ENCODE data around the gene ERCC3. TPM values are rescaled to one million over a fixed set of nuclear protein-coding genes. Genes with fewer than 3 reads are reported as not detected.
"Not testable (repeated sequence)": the region's sequence is repeated elsewhere in the genome, so short reads cannot be mapped to it uniquely, and the experiment has no call there.

ERCC3 gene
- total RNA-seq, 2 experiments from 2014 or later, result 50.0 to 51.9 TPM

DNA sequence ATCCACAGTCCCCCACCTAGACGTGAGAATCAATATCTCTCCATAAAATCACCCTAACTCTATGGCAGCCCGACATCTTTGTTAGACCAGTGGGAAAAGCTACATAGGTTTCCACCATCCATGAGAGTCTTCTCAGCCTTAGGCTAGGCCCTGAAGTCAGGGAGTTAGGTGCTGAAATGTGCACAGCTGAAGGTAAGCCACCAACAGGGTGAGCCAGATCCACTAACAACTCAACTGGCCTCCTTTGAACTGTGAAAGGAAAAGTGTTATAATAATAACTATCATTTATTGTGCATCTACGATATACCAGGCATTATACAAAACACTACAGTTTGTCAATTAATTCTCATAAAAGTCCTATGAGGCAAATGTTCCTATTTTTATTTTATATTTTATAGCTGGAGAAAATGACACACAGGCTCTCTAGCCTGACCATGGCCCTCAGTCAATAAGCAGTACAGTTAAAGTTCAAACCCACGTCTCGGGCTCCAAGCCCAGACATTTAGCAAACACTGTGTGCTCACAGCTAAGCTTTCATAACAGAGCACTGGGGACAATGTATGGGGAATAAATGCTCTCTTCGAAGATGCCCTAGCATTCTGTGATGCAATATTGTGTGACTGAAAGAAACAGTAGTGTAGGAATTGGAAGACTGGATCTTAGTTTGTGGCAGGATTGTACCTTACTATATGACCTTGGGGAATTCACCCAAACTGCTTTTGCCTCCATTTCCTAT is 62.6 kb downstream of the ERCC3 start:
- Mint-ChIP-seq H3K27me3 (peaks cover 12% of the 10 kb centered on the region), H3K9me3 (peaks cover 4% of the 10 kb centered on the region), H3K27ac (no peak overlapping the region), H3K4me3 (no peak overlapping the region), H3K36me3 (ENCODE audit: low read depth) (no peaks in the 10 kb centered on the region), H3K4me1 (peaks cover 7% of the 10 kb centered on the region)
- CTCF ChIA-PET, result no interaction called here
- no peak for DNase-seq
- POLR2A ChIA-PET, result no interaction called here

DNA sequence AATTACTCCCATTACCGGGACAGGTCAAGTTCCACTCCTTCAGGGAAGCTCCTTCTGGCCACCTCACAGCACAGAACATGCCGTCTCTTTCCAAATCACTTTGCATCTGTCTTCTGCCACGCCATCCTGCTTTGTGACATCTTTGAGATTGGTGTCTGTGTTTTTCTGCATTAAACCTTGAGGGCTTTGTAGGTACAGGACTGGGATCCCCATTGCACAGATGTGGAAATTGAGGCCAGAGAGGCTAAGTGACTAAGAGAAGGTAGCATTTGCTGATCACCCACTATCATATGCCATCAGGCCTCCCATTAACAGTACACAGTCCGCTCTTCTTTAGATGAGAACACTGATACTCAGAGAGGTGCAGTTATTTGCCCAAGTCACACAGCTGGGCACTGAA is 64.4 kb downstream of the ERCC3 start:
- Mint-ChIP-seq H3K27ac (no peak overlapping the region), H3K36me3 (ENCODE audit: low read depth) (no peaks in the 10 kb centered on the region), H3K27me3 (peaks cover 23% of the 10 kb centered on the region), H3K4me1 (peaks cover 13% of the 10 kb centered on the region), H3K9me3 (peaks cover 4% of the 10 kb centered on the region), H3K4me3 (no peak overlapping the region)
- CTCF ChIA-PET, result no interaction called here
- no peak for DNase-seq
- POLR2A ChIA-PET, result no interaction called here

DNA sequence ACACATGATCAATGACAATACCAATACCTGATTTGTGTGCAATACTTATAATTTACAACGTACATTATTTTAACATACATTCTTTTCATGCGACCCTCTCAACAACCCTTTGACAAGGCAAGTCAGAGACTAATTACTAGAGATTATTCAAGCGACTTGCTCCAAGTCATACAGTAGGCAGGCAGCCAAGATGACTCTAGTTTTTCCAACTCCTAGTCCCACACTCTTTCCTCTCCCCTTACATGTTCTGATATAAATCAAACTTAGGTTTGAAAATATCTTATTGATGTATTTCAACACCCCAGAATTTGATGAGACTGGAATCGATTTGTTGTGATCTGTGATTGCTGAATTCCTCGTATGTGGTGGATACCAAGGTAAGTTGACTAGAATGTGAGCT is 65.8 kb downstream of the ERCC3 start:
- POLR2A ChIA-PET, result no interaction called here
- H3K4me1 Mint-ChIP-seq, result peaks cover 13% of the 10 kb centered on the region
- CTCF ChIA-PET, result no interaction called here

DNA sequence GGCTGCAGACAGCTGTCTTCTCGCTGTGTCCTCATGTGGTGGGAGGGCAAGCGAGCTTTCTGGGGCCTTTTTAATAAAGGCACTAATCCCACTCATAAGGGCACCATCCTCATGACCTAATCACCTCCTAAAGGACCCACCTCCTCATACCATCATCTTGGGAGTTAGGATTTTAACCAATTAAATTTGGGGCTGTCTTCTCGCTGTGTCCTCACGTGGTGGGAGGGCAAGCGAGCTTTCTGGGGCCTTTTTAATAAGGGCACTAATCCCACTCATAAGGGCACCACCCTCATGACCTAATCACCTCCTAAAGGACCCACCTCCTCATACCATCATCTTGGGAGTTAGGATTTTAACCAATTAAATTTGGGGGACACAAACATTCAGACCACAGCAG is 66.7 kb downstream of the ERCC3 start:
- H3K9me3 Mint-ChIP-seq; H3K27ac Mint-ChIP-seq; POLR2A ChIA-PET; H3K36me3 Mint-ChIP-seq (ENCODE audit: low read depth); H3K4me3 Mint-ChIP-seq; DNase-seq: not testable (repeated sequence)
- H3K4me1 Mint-ChIP-seq, result peaks cover 13% of the 10 kb centered on the region
- CTCF ChIA-PET, result interaction anchor here (0.8 kb wide), 1 partner anchor 30 kb away, joined by 3 read pairs; no protein-coding TSS in a partner anchor
- peaks cover 38% of the 10 kb centered on the region for H3K27me3 Mint-ChIP-seq

More for the DNA sequence above, 65.8 kb downstream of the ERCC3 start:
- Mint-ChIP-seq H3K4me3 (no peak overlapping the region), H3K27ac (no peak overlapping the region), H3K27me3 (peaks cover 33% of the 10 kb centered on the region), H3K9me3 (peaks cover 4% of the 10 kb centered on the region), H3K36me3 (ENCODE audit: low read depth) (no peaks in the 10 kb centered on the region)
- no peak for DNase-seq

DNA sequence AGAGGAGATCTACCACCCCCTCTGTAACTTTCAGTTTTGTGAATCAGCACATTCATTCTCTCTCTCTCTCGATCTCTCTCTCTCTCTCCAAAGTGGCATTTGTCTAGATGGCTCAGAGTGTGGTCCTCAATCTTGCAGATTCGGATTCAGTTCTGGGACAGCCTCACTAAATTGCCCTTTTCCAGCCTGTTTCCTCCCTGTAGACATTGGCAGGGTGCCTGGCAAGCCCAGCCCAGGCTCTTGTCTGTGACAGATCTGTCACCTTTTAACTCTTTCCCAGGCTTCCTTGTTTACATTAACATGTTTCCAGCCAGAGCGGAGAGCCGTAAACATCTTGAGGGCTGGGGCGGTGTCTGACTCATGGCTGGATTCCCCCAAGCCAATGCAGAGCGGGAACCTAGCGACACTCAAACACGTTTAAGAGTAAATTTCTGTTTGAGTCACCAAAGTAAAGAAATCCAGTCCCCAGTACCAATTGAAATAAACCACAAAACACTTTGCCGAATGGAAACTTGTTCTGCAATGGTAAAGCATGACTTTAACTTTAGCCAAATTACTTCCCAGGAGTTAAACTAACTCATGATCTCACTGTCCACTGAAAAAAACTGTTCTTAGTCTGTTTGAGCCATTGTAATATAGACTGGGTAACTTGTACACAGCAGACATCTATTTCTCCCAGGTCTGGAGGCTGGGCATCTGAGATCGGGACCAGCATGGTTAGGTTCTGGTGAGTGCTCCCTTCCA is 67.3 kb downstream of the ERCC3 start:
- Mint-ChIP-seq H3K27ac (no peak overlapping the region), H3K9me3 (peaks cover 4% of the 10 kb centered on the region), H3K4me3 (no peak overlapping the region), H3K4me1 (peaks cover 13% of the 10 kb centered on the region), H3K27me3 (peaks cover 39% of the 10 kb centered on the region), H3K36me3 (ENCODE audit: low read depth) (no peaks in the 10 kb centered on the region)
- CTCF ChIA-PET, result interaction anchor here (0.8 kb wide), 1 partner anchor 29 kb away, joined by 3 read pairs; no protein-coding TSS in a partner anchor
- peak; percentile 51 for DNase-seq
- POLR2A ChIA-PET, result no interaction called here

DNA sequence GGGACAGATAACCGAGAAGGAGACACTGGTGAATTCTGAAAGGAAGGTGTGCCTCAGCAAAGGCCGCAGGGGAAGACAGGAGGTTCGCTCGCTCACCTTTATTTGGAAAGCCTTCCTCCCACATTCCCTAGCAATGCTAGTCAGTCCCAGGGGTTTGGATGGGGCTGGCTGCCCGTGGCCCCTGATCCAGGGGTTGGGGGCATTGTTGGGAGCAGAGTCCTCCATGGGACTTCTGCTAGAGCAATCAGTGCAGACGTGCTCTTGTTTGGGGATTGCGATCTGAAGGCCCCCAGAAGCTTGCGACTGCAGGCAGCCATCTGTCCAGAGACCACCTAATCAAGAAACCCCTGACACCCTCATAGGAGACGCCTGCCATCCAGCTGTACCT is 67.8 kb downstream of the ERCC3 start:
- no peak for DNase-seq
- H3K36me3 Mint-ChIP-seq (ENCODE audit: low read depth), result no peaks in the 10 kb centered on the region
- peaks cover 13% of the 10 kb centered on the region for H3K4me1 Mint-ChIP-seq
- ChIA-PET POLR2A (no interaction called here), CTCF (no interaction called here)
- no peak overlapping the region for H3K4me3 Mint-ChIP-seq
- H3K9me3 Mint-ChIP-seq, result peaks cover 4% of the 10 kb centered on the region
- H3K27me3 Mint-ChIP-seq, result peaks cover 39% of the 10 kb centered on the region
- H3K27ac Mint-ChIP-seq, result no peak overlapping the region

DNA sequence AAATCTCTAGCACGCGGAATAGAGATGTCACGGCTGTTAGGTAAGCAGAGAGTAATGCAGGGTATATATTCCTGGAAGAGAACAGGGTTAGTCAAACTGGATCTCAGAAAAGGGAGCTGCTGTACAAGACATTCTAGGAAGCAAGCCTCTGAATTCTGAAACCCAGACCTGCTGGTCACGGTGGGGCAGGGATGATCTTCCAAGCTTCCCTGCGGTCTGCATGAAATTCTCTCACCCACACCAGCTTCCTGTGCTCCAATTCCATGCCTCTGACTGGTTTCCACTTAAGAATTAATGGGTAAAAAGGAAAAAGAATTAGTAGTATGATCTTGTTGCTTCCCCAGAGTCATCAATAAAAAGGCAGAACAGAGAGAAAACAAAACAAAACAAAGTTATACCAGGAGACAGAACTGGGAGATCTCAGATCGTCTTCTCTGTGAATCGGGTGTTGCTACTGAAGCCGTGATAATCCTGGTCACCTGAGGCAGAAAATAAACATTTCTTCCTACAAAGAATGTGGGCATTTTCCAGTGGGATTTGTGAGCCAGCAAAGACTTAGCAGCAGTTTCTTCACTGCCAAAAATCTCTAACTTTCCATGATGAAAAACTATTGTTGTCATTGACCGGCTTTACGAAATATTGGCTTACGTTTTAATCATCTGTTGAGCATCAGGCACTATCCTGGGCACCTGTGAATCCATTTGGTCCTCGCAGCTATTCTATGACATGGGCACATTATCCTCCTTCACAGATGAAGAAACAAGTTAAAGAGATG is 68.6 kb downstream of the ERCC3 start:
- no peak for DNase-seq
- CTCF ChIA-PET, result no interaction called here
- peaks cover 4% of the 10 kb centered on the region for H3K9me3 Mint-ChIP-seq
- H3K27ac Mint-ChIP-seq, result no peak overlapping the region
- peaks cover 18% of the 10 kb centered on the region for H3K4me1 Mint-ChIP-seq
- peaks cover 47% of the 10 kb centered on the region for H3K27me3 Mint-ChIP-seq
- H3K36me3 Mint-ChIP-seq (ENCODE audit: low read depth), result peaks cover under 1% of the 10 kb centered on the region
- H3K4me3 Mint-ChIP-seq, result no peak overlapping the region
- POLR2A ChIA-PET, result no interaction called here

DNA sequence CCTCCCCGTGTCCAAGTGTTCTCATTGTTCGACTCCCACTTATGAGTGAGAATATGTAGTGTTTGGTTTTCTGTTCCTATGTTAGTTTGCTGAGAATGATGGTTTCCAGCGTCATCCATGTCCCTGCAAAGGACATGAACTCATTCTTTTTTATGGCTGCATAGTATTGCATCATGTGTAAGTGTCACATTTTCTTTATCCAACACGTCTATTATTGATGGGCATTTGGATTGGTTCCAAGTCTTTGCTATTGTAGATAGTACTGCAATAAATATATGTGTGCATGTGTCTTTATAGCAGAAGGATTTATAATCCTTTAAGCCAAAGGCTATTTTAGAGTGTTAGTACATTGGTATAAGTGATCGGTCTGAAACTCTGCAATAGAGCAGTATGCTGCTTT is 69.8 kb downstream of the ERCC3 start:
- POLR2A ChIA-PET, result not testable (repeated sequence)
- H3K27me3 Mint-ChIP-seq, result peaks cover 50% of the 10 kb centered on the region

DNA sequence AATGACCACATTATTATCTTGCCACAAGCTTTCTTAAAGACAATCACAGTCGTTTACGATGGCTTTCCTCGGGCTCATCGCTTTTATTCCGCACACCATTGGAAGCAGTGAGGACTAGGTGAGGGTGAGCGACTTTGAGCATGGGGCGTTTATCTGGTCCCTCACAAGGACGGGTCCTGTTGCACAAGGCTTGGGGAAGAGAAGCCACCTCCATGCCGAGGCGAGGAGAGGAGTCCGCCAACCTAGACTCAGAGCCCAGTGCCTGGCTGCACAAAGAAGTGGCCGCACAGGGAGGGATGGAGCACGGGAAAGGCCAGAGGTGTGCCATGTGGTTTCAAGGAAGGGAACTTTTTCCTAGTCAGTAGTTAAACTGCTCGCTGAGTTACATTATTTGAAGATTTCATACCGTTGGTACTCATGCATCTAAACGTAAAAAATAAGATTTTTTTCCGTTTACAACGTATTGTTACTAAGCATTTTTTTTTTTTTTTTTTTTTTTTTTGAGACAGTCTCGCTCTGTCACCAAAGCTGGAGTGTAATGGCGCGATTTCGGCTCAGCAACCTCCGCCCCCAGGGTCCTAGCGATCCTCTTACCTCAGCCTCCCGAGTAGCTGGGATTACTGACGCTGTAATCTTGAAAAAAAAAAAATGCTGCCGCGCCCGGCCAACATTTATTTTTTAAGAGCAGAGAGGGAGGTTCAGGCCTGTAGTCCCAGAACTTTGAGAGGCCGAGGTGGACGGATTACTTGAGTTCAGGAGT is 73.0 kb downstream of the ERCC3 start:
- H3K4me3 Mint-ChIP-seq, result no peak overlapping the region
- peaks cover 68% of the 10 kb centered on the region for H3K27me3 Mint-ChIP-seq
- no peak overlapping the region for H3K27ac Mint-ChIP-seq
- no peaks in the 10 kb centered on the region for H3K9me3 Mint-ChIP-seq
- ChIA-PET POLR2A (no interaction called here), CTCF (no interaction called here)
- H3K4me1 Mint-ChIP-seq, result peaks cover 17% of the 10 kb centered on the region
- peaks cover 4% of the 10 kb centered on the region for H3K36me3 Mint-ChIP-seq (ENCODE audit: low read depth)
- DNase-seq, result no peak

More for the DNA sequence above, 69.8 kb downstream of the ERCC3 start:
- CTCF ChIA-PET; H3K9me3 Mint-ChIP-seq; H3K4me3 Mint-ChIP-seq; H3K27ac Mint-ChIP-seq; H3K36me3 Mint-ChIP-seq (ENCODE audit: low read depth); DNase-seq: not testable (repeated sequence)
- peaks cover 21% of the 10 kb centered on the region for H3K4me1 Mint-ChIP-seq

DNA sequence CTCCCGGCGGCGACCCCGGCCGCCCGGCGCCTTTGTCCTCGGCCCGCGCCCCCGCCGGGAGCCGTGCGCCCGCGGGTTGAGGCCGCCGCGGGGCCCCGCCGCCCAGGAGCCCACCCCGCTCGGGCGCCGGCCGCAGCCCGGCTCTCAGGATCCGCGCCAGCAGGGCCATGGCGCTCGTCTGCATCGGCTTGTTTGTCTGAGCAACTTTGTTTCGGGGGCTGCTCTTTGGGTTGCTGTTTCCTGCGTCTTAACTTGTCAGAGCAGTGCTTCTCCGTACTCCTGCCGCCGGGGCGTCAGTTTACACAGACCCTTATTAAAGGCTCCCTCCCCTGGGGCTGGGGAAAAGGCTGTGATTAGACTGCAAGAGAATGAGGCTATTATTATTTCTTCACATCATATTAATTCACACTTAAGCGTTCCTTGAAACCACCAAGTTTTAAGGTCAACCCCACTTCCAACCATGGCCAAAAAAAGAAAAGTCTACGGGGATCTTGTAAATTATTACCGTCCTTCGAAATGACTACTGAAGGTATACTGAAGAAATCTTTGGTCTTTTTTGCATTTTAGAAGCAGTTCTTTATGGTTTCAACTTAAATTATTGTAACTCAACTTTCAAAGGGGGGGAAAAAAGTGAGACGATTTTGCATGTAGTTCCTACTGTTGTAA is 73.7 kb downstream of the ERCC3 start, which contains the start of gene CYP27C1:
CYP27C1 (minus strand) TSS at position 198 of the 666 bp plus-strand sequence; CDS start at position 169, 29 bp downstream.
- DNase-seq, result no peak
- H3K27ac Mint-ChIP-seq, result no peak within 1 kb of the TSS
- POLR2A ChIA-PET, result no interaction called here

DNA sequence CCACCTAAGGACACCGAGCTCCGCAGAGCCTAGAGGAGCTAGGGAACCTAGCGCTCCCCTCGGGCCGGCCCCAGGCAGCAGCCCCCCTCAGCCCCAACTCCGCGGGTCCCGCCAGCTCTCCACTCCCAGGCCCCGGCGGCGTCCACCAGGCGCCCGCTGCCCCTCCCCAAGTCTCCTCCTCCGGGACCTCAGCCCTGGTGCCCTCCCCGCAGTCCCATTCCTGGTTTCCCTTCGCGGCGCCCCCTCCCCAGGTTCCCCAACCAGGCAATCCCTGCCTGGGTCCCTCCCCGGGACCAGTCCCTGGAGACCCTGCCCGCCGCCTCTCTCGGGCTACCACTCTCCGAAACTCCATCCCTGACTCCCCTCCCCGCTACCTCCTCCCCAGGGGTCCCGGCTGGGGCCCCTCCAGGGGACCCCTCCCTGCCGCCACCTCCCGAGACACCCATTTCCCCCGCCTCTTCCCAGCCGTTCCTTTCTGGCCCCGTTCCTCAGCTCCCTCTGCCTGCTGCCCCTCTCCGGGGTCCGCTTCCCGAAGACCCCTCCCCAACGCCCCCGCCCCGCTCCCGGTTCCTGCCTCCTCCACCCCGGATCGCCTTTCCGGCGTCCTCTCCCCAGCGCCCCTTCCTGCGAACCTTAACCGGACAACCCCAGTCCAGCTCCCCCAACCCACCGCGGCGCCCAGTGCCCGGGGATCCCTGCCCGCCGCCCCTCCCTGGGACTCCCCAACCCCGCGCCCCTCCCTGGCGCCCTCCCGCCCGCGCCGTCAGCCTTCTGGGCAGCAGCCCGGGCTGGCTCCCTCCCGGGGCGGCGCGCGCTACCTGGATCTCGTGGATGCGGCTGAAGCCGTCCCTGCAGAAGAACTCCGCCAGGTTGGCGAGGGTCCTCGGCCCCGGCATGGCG is 74.5 kb downstream of the ERCC3 start:
- ChIA-PET POLR2A (no interaction called here), CTCF (no interaction called here)
- peaks cover 61% of the 10 kb centered on the region for H3K27me3 Mint-ChIP-seq
- no peaks in the 10 kb centered on the region for H3K9me3 Mint-ChIP-seq
- H3K4me3 Mint-ChIP-seq, result no peak overlapping the region
- no peak for DNase-seq
- H3K4me1 Mint-ChIP-seq, result peaks cover 13% of the 10 kb centered on the region
- H3K27ac Mint-ChIP-seq, result no peak overlapping the region
- H3K36me3 Mint-ChIP-seq (ENCODE audit: low read depth), result peaks cover 4% of the 10 kb centered on the region

More for the DNA sequence above, 73.7 kb downstream of the ERCC3 start, which contains the start of gene CYP27C1:
- H3K4me3 Mint-ChIP-seq, result peak within 1 kb of the TSS; percentile 61
- CTCF ChIA-PET, result no interaction called here
- no peaks in the 10 kb centered on the region for H3K9me3 Mint-ChIP-seq
- peaks cover 4% of the 10 kb centered on the region for H3K36me3 Mint-ChIP-seq (ENCODE audit: low read depth)
- peaks cover 13% of the 10 kb centered on the region for H3K4me1 Mint-ChIP-seq
- H3K27me3 Mint-ChIP-seq, result peaks cover 64% of the 10 kb centered on the region

DNA sequence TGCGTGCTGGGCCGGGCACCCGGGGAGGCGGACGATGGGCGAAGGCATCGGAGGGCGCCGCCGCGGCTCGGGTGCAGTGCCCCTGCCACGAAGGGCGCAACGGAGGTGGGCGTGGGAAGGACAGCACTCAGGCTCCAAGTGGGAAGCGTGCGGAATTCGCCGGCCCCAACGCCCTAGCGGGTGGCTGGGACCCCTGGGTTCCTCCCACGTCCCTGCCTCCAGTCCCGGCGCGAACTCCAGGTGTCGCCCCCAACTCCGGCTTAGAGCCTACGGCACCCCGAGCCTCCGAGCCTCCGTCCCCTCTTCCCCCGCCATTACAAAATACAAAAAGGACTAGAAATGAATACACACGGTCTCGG is 75.2 kb downstream of the ERCC3 start:
- H3K36me3 Mint-ChIP-seq (ENCODE audit: low read depth), result peaks cover 4% of the 10 kb centered on the region
- ChIA-PET POLR2A (no interaction called here), CTCF (no interaction called here)
- H3K4me3 Mint-ChIP-seq, result no peak overlapping the region
- no peak overlapping the region for H3K27ac Mint-ChIP-seq
- DNase-seq, result no peak
- H3K4me1 Mint-ChIP-seq, result peaks cover 13% of the 10 kb centered on the region
- no peaks in the 10 kb centered on the region for H3K9me3 Mint-ChIP-seq
- peaks cover 60% of the 10 kb centered on the region for H3K27me3 Mint-ChIP-seq
